OCI-LY7 (cell line): Measurements from ENCODE around the gene SCAMP3. TPM values are rescaled to one million over a fixed set of nuclear protein-coding genes. Genes with fewer than 3 reads are reported as not detected.
A peak's percentile ranks its signal among the peaks of the same experiment; 100 is the strongest.
"Not testable (repeated sequence)": the region's sequence is repeated elsewhere in the genome, so short reads cannot be mapped to it uniquely, and the experiment has no call there.

Experiments
- BruUV-seq: library from RNA; stranded (reverse); fragments of 400-500 nt; replicated peaks from 2 replicates; lab custom pipeline; 2021; lab: Mats Ljungman, UMichigan
- CTCF ChIA-PET: fragments of 300-600 bp; sonication (Branson Sonifier 250); formaldehyde crosslinking; loops from one replicate; lab custom pipeline; 2022; ENCODE audit warnings: antibody characterized with exemption; ENCODE audit not compliant: unreplicated experiment; lab: Charles Lee
- POLR2A ChIA-PET: fragments of 300-600 bp; sonication (Branson Sonifier 250); formaldehyde crosslinking; loops from one replicate; lab custom pipeline; 2022; ENCODE audit warnings: antibody characterized with exemption; lab: Charles Lee
- DNase-seq: peaks from one replicate; pipeline ENCODE4 v3.0.0-alpha.2; 2015; ENCODE audit warnings: low spot score
- H2AFZ ChIP-seq: fragments of 200-600 bp; sonication (generic), shearing (Covaris generic); 2 replicates; pipeline ENCODE4 v1.6.1; 2014; ENCODE audit warnings: mild to moderate bottlenecking, antibody characterized with exemption, low read length, moderate library complexity
- H3K27ac ChIP-seq: fragments of 200-600 bp; sonication (generic); 2 replicates; pipeline ENCODE4 v1.5.1; 2014; ENCODE audit warnings: mixed run types, low read depth, mild to moderate bottlenecking, moderate library complexity, low read length, inconsistent platforms; ENCODE audit not compliant: poor library complexity, severe bottlenecking
- H3K36me3 ChIP-seq: fragments of 200-600 bp; sonication (generic); 2 replicates; pipeline ENCODE4 v1.6.1; 2014; ENCODE audit warnings: mild to moderate bottlenecking, antibody characterized with exemption, low read length, moderate library complexity, mixed read lengths; ENCODE audit not compliant: insufficient read depth
- H3K4me1 ChIP-seq: fragments of 200-600 bp; sonication (generic); 2 replicates; pipeline ENCODE4 v1.5.1; 2014; ENCODE audit warnings: mild to moderate bottlenecking, low read length; ENCODE audit not compliant: insufficient read depth, poor library complexity, severe bottlenecking
- H3K4me2 ChIP-seq: fragments of 200-600 bp; sonication (generic); 2 replicates; pipeline ENCODE4 v1.6.1; 2014; ENCODE audit warnings: mild to moderate bottlenecking, low read length
- H3K4me3 ChIP-seq: fragments of 200-600 bp; sonication (generic); 2 replicates; pipeline ENCODE4 v1.5.1; 2014; ENCODE audit warnings: mild to moderate bottlenecking, low read depth, low read length; ENCODE audit not compliant: poor library complexity, severe bottlenecking
- H3K79me2 ChIP-seq: fragments of 200-600 bp; sonication (generic); 2 replicates; pipeline ENCODE4 v1.6.1; 2016; ENCODE audit warnings: low read depth, mild to moderate bottlenecking, low read length, moderate library complexity, mixed read lengths; ENCODE audit not compliant: insufficient read depth
- H3K9me2 ChIP-seq: fragments of 200-600 bp; sonication (generic); 2 replicates; pipeline ENCODE4 v1.6.1; 2016; ENCODE audit warnings: mild to moderate bottlenecking, low read length, mixed read lengths; ENCODE audit not compliant: insufficient read depth
- H3K9me3 ChIP-seq: fragments of 200-600 bp; sonication (generic); 2 replicates; pipeline ENCODE4 v1.6.1; 2014; ENCODE audit warnings: mild to moderate bottlenecking, mixed run types, low read length, mixed read lengths
- H4K20me1 ChIP-seq: fragments of 200-600 bp; sonication (generic); 2 replicates; pipeline ENCODE4 v1.6.1; 2014; ENCODE audit warnings: mild to moderate bottlenecking, antibody characterized with exemption, low read length, moderate library complexity, mixed read lengths; ENCODE audit not compliant: insufficient read depth
- EZH2phosphoT487 ChIP-seq: fragments of 200-600 bp; sonication (generic); IDR thresholded peaks from 2 replicates; pipeline ENCODE4 v1.6.1; 2018; ENCODE audit warnings: low read depth, borderline replicate concordance, mild to moderate bottlenecking, mixed run types, antibody characterized with exemption, low read length, moderate library complexity, mixed read lengths
- intact Hi-C: fragments of 100-400 bp; cut with micrococcal nuclease; formaldehyde crosslinking; loops from one replicate; pipeline ENCODE4 v1.10.0; 2022; ENCODE audit not compliant: unreplicated experiment
- total RNA-seq, 2 experiments: library from RNA; depleted of rRNA in 1 of 2; stranded (reverse); fragments of >200 nt in 1 of 2; shearing (Covaris generic) in 1 of 2; gene quantifications; 2 replicates each; pipeline ENCODE4 v1.2.3, GENCODE V29; 2014 to 2022
- TF ChIP-seq, protein P1 (sequence below): fragments of 200-600 bp; sonication (generic); conservative IDR thresholded peaks from 2 replicates; pipeline ENCODE4 v1.5.1; 2014; ENCODE audit warnings: mild to moderate bottlenecking, antibody characterized with exemption, low read length, moderate library complexity, mixed read lengths

SCAMP3 gene
- total RNA-seq, 2 experiments from 2014 or later = 58.3 to 74.7 TPM

DNA sequence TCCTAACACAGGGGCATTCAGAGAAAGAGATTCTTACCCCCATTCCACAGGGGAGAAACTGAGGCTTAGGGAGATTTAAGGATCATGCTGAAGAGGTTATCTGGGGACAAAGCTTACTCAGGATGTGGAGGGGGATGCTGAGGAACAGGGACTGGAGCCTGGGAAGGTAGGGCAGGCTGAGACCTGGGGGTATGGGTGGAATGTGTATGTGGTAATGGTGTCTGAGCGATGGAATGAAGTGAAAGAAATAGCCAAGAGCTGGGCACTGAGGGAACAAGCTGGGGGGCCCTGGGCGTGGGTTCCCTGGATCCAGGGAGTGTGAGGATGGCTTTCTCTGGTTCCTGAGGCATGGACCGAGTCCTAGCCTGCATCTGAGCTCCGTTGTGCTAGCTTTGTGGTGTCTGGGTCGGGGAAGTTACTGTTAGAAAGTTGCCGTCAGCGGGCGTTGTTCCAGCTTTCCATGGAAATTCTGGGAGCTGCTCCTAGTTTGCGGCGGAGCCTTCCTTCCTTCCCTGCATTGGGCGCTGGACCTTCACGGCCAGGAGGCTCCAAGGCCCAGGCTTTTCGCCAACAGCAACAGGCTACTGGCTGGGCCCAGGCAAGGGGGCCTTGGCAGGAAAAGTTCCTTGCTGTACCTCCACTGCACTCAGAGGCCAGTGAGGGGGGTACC is 50.6 kb downstream of the SCAMP3 start:
- H3K4me2 ChIP-seq, H3K79me2 ChIP-seq, BruUV-seq, H3K4me3 ChIP-seq, intact Hi-C loops, H3K27ac ChIP-seq, H3K9me3 ChIP-seq, H4K20me1 ChIP-seq, DNase-seq, POLR2A ChIA-PET, CTCF ChIA-PET, H3K36me3 ChIP-seq, H3K9me2 ChIP-seq, H2AFZ ChIP-seq: not testable (repeated sequence)
- H3K4me1 ChIP-seq = peaks cover 28% of the 10 kb centered on the region

DNA sequence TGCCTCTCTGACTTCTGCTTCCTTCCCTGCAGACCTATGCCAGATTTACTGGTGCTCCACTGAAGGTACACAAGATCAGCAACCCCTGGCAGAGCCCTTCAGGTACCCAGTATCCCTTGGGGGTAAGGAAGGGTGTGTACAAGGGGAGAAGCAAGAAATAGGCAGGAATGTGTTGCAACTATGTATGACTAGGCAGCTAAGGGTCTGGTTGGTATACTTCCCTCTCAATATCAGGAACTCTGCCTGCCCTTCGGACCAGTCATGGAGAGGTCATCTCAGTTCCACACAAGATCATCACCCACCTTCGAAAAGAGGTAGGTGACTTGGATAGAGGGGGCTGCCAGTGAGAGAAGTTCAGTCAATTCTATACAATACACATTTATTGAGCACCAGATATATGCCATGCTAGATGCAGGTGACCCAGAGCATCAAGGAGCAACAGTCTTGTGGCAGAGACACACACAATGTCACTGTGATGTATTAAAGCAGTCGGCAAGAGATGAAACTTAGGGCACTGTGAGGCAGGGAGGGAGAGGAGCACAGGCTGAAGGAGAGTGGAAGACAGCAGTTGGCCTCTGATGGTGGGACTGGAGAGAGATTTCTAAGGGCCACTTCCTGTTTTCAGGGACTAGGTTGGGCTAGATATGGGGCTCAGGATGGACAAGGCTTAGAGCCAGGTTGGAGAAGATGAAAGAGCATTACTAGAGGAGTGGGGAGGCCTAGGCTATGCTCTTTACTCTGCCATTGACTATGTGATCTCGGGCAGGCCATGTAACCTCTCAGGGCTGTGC is 51.7 kb downstream of the SCAMP3 start:
- no peak for DNase-seq
- H3K4me2 ChIP-seq = peak overlapping the region; percentile 90
- intact Hi-C loops = no loop called here
- no peak overlapping the region for H3K4me3 ChIP-seq
- no peaks in the 10 kb centered on the region for H4K20me1 ChIP-seq
- no peaks in the 10 kb centered on the region for H3K79me2 ChIP-seq
- ChIA-PET POLR2A (no interaction called here), CTCF (no interaction called here)
- H3K9me3 ChIP-seq = no peaks in the 10 kb centered on the region
- no peak overlapping the region for H2AFZ ChIP-seq
- no peaks in the 10 kb centered on the region for H3K9me2 ChIP-seq
- H3K4me1 ChIP-seq = peaks cover 28% of the 10 kb centered on the region
- H3K27ac ChIP-seq = no peak overlapping the region
- TF ChIP-seq, protein P1, sequence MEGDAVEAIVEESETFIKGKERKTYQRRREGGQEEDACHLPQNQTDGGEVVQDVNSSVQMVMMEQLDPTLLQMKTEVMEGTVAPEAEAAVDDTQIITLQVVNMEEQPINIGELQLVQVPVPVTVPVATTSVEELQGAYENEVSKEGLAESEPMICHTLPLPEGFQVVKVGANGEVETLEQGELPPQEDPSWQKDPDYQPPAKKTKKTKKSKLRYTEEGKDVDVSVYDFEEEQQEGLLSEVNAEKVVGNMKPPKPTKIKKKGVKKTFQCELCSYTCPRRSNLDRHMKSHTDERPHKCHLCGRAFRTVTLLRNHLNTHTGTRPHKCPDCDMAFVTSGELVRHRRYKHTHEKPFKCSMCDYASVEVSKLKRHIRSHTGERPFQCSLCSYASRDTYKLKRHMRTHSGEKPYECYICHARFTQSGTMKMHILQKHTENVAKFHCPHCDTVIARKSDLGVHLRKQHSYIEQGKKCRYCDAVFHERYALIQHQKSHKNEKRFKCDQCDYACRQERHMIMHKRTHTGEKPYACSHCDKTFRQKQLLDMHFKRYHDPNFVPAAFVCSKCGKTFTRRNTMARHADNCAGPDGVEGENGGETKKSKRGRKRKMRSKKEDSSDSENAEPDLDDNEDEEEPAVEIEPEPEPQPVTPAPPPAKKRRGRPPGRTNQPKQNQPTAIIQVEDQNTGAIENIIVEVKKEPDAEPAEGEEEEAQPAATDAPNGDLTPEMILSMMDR = no peak
- no peak for TF ChIP-seq EZH2phosphoT487
- BruUV-seq = no TSS peak
- no peaks in the 10 kb centered on the region for H3K36me3 ChIP-seq

DNA sequence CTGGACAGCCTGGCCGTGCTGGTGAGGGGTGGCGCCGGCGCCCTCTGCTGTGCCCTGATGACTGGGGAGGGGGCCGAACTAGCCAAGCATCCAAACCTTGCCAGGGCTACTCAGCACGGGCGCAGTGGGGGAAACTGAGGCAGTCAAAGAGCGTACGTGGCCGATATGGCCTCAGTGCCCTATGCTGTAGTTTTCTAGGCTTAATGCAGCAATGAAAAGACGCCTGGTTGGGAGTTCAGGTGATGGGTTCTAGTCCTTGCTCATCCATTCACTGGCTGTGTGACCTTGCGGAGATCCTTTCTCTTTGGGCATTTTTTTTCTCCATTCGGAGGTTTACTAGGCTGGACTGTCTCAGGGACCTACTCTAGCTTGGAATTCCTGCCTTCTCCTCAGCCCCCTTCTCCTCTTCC is 52.8 kb downstream of the SCAMP3 start:
- no peak for TF ChIP-seq EZH2phosphoT487
- TF ChIP-seq, protein P1 = no peak
- H3K4me2 ChIP-seq = peak overlapping the region; percentile 90
- H3K79me2 ChIP-seq = no peaks in the 10 kb centered on the region
- H3K9me2 ChIP-seq = no peaks in the 10 kb centered on the region
- H3K36me3 ChIP-seq = no peaks in the 10 kb centered on the region
- intact Hi-C loops = loop anchor here (5.0 kb wide), 2 partner anchors 53 to 98 kb away; partner anchors contain the start of genes FDPS and SCAMP3
- H4K20me1 ChIP-seq = no peaks in the 10 kb centered on the region
- no peaks in the 10 kb centered on the region for H3K9me3 ChIP-seq
- peak overlapping the region; percentile 64; the same call in 1 of the 2 replicates for H2AFZ ChIP-seq
- ChIA-PET CTCF (interaction anchor here (0.6 kb wide), 1 partner anchor 19 kb away, joined by 5 read pairs; no protein-coding TSS in a partner anchor), POLR2A (interaction anchor here (0.6 to 1.1 kb wide), 5 partner anchors 8 to 189 kb away, joined by 3 to 9 read pairs (median 8); no protein-coding TSS in a partner anchor)
- peak overlapping the region; percentile 77 for H3K27ac ChIP-seq
- no peak for DNase-seq
- TSS peak; percentile 92 for BruUV-seq
- peak overlapping the region; percentile 90 for H3K4me3 ChIP-seq
- H3K4me1 ChIP-seq = peaks cover 28% of the 10 kb centered on the region
